Suprapubic skin (tissue), 4 donors: ENCODE measurements around the gene STPG3. TPM values are rescaled to one million over a fixed set of nuclear protein-coding genes. Genes with fewer than 3 reads are reported as not detected.
"Not testable (repeated sequence)": the region's sequence is repeated elsewhere in the genome, so short reads cannot be mapped to it uniquely, and the experiment has no call there.

Experiments used
- DNase-seq, 2 donors: peaks; one replicate each; pipeline ENCODE4 v3.0.0-alpha.2; 2019; ENCODE audit warnings: low spot score in 2 of 2
- H3K27ac ChIP-seq: fragments of 200-600 bp; sonication (generic); one replicate; pipeline ENCODE4 v1.5.1; 2019
- H3K27me3 ChIP-seq: fragments of 200-600 bp; sonication (generic); one replicate; pipeline ENCODE4 v1.5.1; 2019
- H3K36me3 ChIP-seq: fragments of 200-600 bp; sonication (generic); one replicate; pipeline ENCODE4 v1.5.1; 2019
- H3K4me1 ChIP-seq: fragments of 200-600 bp; sonication (generic); one replicate; pipeline ENCODE4 v1.5.1; 2019
- H3K4me3 ChIP-seq: fragments of 200-600 bp; sonication (generic); one replicate; pipeline ENCODE4 v1.5.1; 2019; ENCODE audit warnings: mild to moderate bottlenecking
- H3K9me3 ChIP-seq: fragments of 200-600 bp; sonication (generic); one replicate; pipeline ENCODE4 v1.5.1; 2019
- EP300 ChIP-seq: sonication (generic); formaldehyde crosslinking; IDR thresholded peaks from one replicate; pipeline ENCODE4 v1.6.1; 2017; ENCODE audit warnings: antibody characterized with exemption
- POLR2A ChIP-seq, 2 donors: fragments of 450-650 bp; IDR thresholded peaks; one replicate each; pipeline ENCODE4 v1.6.1; 2017; ENCODE audit warnings: antibody characterized with exemption in 2 of 2, mild to moderate bottlenecking in 2 of 2, moderate library complexity in 2 of 2
- POLR2AphosphoS5 ChIP-seq, 3 donors: sonication (generic); formaldehyde crosslinking; IDR thresholded peaks; one replicate each; pipeline ENCODE4 v1.6.1; 2017; ENCODE audit warnings: antibody characterized with exemption in 3 of 3
- WGBS: methylation state at CpG from one replicate; pipeline ENCODE4 v1.1.5; 2018; 5-methylcytosine and 5-hydroxymethylcytosine counted together
- total RNA-seq, 4 donors: library from RNA; depleted of rRNA; stranded (reverse); fragments of >200 nt; gene quantifications; one replicate each; pipeline ENCODE4 v1.1.0, GENCODE V29; 2016
- TF ChIP-seq, protein P1 (sequence below), 2 donors: fragments of 200-600 bp in 1 of 2; fragments of 450-650 bp in 1 of 2; sonication (generic) in 1 of 2; IDR thresholded peaks; one replicate each; pipeline ENCODE4 v1.5.1; 2016 to 2019; ENCODE audit warnings: antibody characterized with exemption in 2 of 2, mild to moderate bottlenecking in 1 of 2, moderate library complexity in 1 of 2

The STPG3 gene
- total RNA-seq, 4 donors from 2014 or later: 1.2 TPM; not detected in 3

DNA sequence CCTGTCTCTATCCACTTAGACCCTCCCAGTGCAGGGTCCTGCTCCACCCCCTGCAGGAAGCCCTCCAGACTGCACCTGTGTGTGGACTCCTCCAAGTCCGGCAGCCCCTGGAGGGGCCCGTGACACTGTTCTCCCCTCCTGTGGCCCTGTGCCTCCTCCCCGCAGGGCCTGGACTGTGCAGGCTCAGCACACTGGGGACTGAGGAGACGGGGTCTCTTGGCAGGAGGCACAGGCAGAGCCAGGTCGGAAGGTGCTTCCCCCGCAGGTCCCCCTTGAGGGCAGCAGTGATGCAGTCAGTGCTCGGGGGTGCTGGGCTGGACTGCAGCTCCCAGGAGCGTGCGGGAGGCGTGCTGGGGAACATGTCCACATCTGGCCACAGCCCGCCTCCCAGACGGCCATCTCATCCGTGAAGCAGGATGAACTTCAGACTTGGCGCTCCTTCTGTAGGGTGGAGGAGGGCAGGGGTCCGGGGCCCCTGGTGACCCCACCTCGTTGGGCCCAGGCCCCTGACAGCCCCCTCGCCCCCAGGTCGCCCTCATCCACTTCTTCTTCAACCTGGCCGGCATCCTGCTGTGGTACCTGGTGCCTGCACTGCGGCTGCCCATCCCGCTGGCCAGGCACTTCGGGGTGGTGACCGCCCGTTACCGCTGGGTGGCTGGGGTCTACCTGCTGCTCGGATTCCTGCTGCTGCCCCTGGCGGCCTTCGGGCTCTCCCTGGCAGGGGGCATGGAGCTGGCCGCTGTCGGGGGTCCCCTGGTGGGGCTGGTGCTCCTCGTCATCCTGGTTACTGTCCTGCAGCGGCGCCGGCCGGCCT, 15.5 kb upstream of the STPG3 start:
- H3K9me3 ChIP-seq: no peaks in the 10 kb centered on the region
- TF ChIP-seq, protein P1, sequence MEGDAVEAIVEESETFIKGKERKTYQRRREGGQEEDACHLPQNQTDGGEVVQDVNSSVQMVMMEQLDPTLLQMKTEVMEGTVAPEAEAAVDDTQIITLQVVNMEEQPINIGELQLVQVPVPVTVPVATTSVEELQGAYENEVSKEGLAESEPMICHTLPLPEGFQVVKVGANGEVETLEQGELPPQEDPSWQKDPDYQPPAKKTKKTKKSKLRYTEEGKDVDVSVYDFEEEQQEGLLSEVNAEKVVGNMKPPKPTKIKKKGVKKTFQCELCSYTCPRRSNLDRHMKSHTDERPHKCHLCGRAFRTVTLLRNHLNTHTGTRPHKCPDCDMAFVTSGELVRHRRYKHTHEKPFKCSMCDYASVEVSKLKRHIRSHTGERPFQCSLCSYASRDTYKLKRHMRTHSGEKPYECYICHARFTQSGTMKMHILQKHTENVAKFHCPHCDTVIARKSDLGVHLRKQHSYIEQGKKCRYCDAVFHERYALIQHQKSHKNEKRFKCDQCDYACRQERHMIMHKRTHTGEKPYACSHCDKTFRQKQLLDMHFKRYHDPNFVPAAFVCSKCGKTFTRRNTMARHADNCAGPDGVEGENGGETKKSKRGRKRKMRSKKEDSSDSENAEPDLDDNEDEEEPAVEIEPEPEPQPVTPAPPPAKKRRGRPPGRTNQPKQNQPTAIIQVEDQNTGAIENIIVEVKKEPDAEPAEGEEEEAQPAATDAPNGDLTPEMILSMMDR (IDR thresholded peaks at IDR 0.05): no peak
- no peak for TF ChIP-seq POLR2AphosphoS5 (IDR thresholded peaks at IDR 0.05)
- no peak for TF ChIP-seq EP300
- no peak for TF ChIP-seq POLR2A (IDR thresholded peaks at IDR 0.05)
- H3K27me3 ChIP-seq: peaks cover 54% of the 10 kb centered on the region
- H3K36me3 ChIP-seq: no peaks in the 10 kb centered on the region
- H3K4me3 ChIP-seq: peak overlapping the region; percentile 2
- DNase-seq: no peak
- no peak overlapping the region for H3K27ac ChIP-seq
- 62% methylated on average over 12 of the region's 35 CpGs for WGBS
- peaks cover 45% of the 10 kb centered on the region for H3K4me1 ChIP-seq

DNA sequence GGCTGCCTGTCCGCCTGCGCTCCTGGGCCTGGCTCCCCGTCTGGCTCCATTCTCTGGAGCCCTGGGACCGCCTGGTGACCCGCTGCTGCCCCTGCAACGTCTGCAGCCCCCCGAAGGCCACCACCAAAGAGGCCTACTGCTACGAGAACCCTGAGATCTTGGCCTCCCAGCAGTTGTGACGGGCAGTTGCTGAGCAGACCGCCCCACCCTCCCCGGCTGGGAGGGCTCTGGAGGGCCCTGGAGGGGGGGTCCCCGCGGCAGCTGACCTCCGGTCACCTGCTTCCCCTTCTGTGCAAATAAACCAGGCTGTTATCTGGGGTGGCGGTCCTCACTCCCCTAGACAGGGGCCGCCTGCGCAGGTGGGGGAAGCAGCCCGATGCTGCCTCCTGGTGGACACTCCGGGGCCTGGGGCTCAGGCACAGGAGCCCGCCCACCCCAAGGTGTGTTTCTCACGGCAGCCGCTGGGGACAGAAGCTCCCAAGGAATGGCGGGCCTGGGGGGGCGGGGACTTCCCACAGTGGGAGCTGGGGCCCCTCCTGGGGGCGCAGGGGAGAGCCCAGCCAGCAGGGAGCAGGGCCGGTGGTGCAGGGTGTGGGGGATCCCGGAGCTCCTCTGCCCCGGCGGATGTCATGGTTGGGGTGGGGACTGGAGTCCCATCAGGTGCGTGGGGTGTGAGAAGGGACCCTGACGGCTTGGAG, 14.7 kb upstream of the STPG3 start:
- no peak for TF ChIP-seq EP300
- TF ChIP-seq, protein P1 (IDR thresholded peaks at IDR 0.05): peak; percentile 96 to 100
- Histone ChIP-seq H3K27me3 (peaks cover 47% of the 10 kb centered on the region), H3K4me3 (peak overlapping the region; percentile 24), H3K9me3 (no peaks in the 10 kb centered on the region), H3K4me1 (peaks cover 45% of the 10 kb centered on the region), H3K27ac (peak overlapping the region; percentile 78), H3K36me3 (no peaks in the 10 kb centered on the region)
- 21% methylated on average over 14 of the region's 31 CpGs for WGBS
- DNase-seq: peak; percentile 93 to 94

DNA sequence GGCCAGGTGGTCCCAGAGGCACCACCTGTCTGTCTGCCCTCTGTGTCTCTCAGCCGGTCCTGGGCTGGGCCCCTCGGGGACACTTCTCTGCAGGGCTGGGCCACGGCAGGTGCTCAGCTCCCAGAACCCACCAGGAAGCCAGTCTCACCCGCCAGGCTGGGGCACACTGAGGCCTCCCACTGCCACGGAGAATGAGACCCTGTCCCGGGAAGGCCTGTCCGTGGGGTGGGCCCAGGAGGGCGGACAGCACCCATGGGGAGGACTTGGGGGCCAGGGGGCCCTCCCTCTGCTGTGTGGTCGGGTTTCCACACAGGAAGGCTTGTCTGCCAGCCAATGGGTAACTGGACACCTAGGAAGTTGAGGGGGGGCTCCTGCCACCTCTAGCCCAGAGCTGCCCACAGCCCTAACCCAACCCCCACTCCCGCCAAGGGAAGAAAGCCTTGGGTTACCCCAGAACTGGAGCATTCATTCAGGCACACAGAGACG, 14.1 kb upstream of the STPG3 start:
- no peaks in the 10 kb centered on the region for H3K9me3 ChIP-seq
- peaks cover 48% of the 10 kb centered on the region for H3K4me1 ChIP-seq
- peak overlapping the region; percentile 78 for H3K27ac ChIP-seq
- peaks cover under 1% of the 10 kb centered on the region for H3K36me3 ChIP-seq
- TF ChIP-seq, protein P1 (IDR thresholded peaks at IDR 0.05): no peak
- TF ChIP-seq EP300: no peak
- no peak for TF ChIP-seq POLR2AphosphoS5 (IDR thresholded peaks at IDR 0.05)
- TF ChIP-seq POLR2A (IDR thresholded peaks at IDR 0.05): no peak
- no peak for DNase-seq
- WGBS: 32% methylated on average over 9 of the region's 11 CpGs
- peaks cover 41% of the 10 kb centered on the region for H3K27me3 ChIP-seq
- H3K4me3 ChIP-seq: peak overlapping the region; percentile 24

DNA sequence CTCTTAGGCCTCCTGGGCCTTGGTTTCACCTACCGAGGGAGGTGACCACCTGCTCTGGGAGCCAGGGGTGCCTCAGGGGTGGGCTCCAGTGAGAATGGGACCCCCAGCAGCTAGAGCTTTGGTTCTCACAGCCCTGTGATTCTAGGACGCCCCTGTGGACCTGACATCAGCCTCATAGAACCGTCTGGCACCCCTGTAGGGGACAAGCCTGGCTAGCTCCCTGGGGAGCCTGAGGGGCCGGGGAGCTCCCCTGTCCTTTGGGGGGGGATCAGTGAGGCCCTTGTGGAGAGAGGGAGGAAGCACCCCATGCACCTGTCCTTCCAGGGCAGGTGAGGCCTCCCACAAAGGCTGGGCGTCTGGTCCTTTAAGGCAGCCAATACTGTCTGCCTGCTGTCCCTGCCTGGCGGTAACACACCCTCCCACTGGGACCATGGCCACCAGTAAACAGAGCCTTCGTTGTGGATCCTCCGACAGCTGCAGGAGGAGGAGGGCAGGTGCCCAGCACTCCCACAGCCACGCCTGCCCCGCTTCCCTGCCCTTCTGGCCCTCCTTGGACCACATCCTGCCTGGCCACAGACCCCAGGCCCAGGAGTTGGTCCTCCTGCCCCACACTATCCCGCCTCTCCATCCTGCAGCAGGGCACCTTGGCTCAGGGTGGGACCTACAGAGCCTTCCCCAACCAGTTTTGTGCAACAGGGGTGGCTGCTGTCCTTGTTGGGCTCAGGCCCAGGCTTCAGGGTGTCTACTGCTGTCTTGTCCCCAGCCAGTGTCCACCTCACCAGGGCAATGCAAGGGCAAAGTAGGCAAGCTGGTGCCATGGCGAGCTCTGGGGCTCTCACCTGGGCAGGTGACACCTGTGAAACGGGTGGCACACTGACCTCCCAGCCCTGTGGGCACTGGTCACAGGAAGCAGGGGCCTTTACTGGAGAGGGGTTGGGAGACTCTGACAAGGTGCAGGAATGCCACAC, 13.0 kb upstream of the STPG3 start:
- Histone ChIP-seq H3K27ac (peak overlapping the region; percentile 78), H3K4me1 (peaks cover 58% of the 10 kb centered on the region), H3K4me3 (no peak overlapping the region), H3K27me3 (peaks cover 30% of the 10 kb centered on the region), H3K9me3 (no peaks in the 10 kb centered on the region), H3K36me3 (peaks cover 11% of the 10 kb centered on the region)
- no peak for DNase-seq
- TF ChIP-seq, protein P1 (IDR thresholded peaks at IDR 0.05): no peak
- TF ChIP-seq POLR2A (IDR thresholded peaks at IDR 0.05) (no peak), POLR2AphosphoS5 (IDR thresholded peaks at IDR 0.05) (no peak), EP300 (no peak)
- 87% methylated on average over 3 of the region's 13 CpGs for WGBS

DNA sequence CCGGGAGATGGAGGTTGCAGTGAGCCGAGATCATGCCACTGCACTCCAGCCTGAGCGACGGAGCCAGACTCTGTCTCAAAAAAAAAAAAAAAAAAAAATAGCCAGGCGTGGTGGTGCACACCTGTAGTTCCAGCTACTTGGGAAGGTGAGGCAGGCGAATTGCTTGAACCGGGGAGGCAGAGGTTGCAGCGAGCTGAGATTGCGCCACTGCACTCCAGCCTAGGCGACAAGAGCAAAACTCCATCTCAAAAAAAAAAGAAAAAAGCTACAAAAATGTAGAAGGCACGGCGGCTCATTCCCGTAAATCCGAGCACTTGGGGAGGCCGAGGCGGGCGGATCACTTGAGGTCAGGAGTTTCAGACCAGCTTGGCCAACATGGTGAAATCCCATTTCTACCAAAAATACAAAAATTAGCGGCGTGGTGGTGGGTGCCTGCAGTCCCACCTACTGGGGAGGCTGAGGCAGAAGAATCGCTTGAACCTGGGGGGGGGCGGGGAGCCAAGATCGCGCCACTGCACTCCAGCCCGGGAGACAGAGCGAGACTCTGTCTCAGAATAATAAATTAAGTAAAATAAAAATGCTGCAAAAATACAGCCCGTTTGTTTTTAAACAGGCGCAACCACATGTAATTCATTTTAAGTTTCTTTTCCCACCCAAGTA, 11.4 kb upstream of the STPG3 start:
- H3K4me1 ChIP-seq: peaks cover 73% of the 10 kb centered on the region
- H3K4me3 ChIP-seq: peak overlapping the region; percentile 88
- not testable (repeated sequence) for H3K9me3 ChIP-seq, DNase-seq
- 50% methylated on average over 27 of the region's 27 CpGs for WGBS
- H3K27ac ChIP-seq: peak overlapping the region; percentile 96
- H3K27me3 ChIP-seq: peaks cover 14% of the 10 kb centered on the region
- peaks cover 15% of the 10 kb centered on the region for H3K36me3 ChIP-seq
